GM19324 (cell line): ENCODE results near the gene TGM5.
"Not testable (repeated sequence)": the region's sequence is repeated elsewhere in the genome, so short reads cannot be mapped to it uniquely, and the experiment has no call there.

Experiments
- ATAC-seq: cut with Tn5 transposase; IDR thresholded peaks from one replicate; pipeline ENCODE4 v1.9.1; 2021; ENCODE audit warnings: mild to moderate bottlenecking, moderate library complexity; ENCODE audit not compliant: unreplicated experiment, low FRiP score

TGM5 gene

DNA sequence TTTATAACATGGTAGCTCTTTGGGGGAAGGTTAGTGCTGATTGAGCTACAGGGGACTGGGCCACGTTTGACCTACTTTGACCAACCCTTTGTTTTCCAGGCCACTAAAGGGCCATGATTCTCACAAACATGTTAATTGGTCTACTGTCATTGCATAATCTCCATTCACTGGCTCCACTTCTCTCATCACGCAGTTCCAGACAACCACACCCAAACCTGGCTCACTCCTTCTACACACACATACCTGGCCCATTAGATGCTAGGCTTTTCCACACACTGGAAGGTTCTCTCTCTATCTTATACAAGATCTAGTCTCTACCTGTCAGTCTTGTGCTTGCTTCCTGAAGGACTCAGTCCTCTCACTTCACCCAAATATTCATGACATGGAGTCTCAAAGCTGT is 15.9 kb downstream of the TGM5 start:
- no peak for ATAC-seq

DNA sequence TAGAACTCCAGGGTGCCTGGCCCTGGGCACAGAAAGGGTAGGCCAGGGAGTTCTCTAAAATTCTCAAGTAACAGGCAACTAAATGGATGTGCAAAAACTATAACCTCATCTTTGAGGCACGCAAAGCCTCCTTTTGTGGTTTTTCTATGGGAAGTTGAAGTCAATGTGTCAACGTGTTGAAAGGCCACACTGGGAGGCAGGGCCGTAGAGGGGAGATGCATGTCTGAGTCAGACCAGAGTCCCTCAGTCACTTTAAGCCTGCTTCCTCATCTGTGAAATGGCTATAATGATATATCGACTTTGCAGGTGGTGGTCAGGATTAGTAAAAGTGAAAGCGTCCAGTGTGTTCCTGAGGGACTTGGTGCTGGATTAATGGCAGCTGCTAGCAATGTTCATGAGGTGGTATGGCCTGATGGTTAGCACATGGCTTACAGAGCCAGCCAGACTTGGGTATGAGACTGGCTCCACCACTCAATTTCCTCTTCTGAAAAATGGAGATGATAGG is 17.0 kb downstream of the TGM5 start:
- ATAC-seq = peak; percentile 40

DNA sequence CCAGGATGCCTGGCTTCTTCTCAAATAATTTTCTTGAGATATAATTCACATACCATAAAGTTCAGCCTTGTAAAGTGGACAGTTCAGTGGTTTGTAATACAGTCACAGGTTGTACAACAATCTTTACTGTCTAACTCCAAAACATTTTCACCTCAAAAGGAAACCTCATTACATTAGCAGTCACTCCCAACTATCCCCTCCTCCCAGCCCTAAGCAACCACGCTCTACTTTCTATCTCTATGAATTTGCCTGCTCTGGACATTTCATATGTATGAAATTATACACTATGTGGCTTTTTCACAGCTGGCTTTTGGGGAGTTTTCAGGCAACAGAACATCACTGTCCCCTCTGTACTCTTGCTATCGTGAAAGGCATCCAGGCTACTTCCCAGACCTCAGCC is 17.5 kb downstream of the TGM5 start:
- ATAC-seq = peak; percentile 3

GRCh38 chr15:43246261-43246774 is 20.4 kb downstream of the TGM5 start:
- ATAC-seq = no peak

- no peak for ATAC-seq
Measured at GRCh38 chr15:43244092-43244491, 22.6 kb downstream of the TGM5 start.

GRCh38 chr15:43243020-43243645 is 23.6 kb downstream of the TGM5 start:
- ATAC-seq = no peak

- ATAC-seq = no peak
Measured at GRCh38 chr15:43242616-43243015, 24.1 kb downstream of the TGM5 start.

DNA sequence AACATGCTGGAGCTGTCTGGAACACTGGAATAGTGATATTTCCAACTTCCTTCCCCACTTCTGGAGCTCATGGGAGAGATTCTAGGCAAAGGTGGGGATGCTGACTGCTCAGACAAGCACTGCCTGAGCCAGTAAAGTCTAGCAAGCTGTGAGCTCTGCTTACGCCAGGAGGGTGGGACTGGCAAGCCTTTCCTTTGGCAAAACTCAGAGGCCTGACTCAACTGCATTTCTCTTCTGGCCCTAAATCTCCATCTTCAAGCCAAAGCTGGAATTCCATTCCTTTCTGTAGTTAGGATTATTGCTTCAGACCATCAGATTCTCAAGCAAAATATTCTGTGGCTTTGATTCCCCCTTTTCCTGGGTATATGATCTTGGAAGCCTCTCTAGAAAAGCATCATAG is 25.6 kb downstream of the TGM5 start:
- no peak for ATAC-seq

- no peak for ATAC-seq
Measured at GRCh38 chr15:43239732-43240491, 26.8 kb downstream of the TGM5 start.

GRCh38 chr15:43238671-43239131 is 28.0 kb downstream of the TGM5 start:
- no peak for ATAC-seq

- ATAC-seq = no peak
Measured at GRCh38 chr15:43237842-43238470, 28.8 kb downstream of the TGM5 start.

- ATAC-seq = no peak
Measured at GRCh38 chr15:43235536-43235935, 31.2 kb downstream of the TGM5 start.

GRCh38 chr15:43232289-43232874 is 34.3 kb downstream of the TGM5 start:
- no peak for ATAC-seq

DNA sequence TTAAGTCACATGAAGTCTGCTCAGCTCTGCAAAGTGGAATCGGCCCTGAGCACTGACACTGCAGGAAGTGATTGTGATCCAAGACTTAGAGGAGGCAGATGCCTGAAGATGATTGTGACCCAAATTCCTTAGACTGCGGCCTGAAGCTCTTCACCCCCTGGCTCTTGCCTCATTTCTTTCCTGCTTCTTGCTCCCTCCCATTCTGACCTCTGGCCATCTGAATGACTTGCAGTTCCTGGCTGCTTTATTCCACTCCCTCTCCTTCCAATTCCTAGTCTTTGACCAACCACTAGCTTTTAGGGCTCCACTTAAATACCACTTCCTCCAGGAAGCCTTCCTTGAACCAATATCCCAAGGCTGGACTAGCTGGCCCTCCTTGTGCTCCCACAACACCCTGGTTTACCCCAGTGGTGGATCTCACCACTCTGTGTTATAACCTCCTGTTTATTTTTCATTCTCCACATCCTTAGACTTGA is 36.0 kb downstream of the TGM5 start:
- no peak for ATAC-seq

DNA sequence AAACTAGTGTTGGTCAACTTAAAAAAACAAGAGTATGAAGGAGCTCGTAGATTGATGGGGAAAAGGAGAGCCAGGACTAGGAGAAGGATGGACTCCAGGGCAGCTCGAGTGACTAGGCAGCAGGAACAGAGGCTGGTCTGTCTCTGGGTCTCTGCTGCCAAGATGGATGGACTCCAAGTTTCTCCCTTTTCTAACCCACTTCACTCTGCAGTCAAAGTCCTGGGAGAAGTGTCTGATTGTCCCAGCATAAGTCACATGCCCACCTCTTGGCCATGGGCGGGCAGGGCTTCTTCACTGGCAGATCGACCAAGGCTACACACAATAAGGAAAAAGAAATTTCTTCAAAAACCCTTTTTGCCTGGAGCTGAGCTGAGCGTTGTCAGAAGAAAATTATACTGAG is 36.8 kb downstream of the TGM5 start:
- no peak for ATAC-seq

- no peak for ATAC-seq
Measured at GRCh38 chr15:43226436-43227305, 40.1 kb downstream of the TGM5 start.

DNA sequence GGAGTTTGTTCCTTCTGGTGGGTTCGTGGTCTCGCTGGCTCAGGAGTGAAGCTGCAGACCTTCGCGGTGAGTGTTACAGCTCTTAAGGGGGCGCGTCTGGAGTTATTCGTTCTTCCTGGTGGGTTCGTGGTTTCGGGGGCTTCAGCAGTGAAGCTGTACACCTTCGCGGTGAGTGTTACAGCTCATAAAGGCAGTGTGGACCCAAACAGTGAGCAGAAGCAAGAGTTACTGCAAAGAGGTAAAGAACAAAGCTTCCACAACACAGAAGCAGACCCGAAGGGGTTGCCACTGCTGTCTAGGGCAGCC is 40.8 kb downstream of the TGM5 start:
- not testable (repeated sequence) for ATAC-seq

- no peak for ATAC-seq
Measured at GRCh38 chr15:43225201-43225949, 41.4 kb downstream of the TGM5 start.

GRCh38 chr15:43221422-43221821 is 45.3 kb downstream of the TGM5 start:
- no peak for ATAC-seq
